ENCODE results near the gene TRABD2B.

- TF ChIP-seq CTCF (IDR thresholded peaks at IDR 0.05) (no peak), NR3C1 (CRISPR knock-in tag; conservative IDR thresholded peaks at IDR 0.05; ENCODE audit: low read depth) (no peak), ATF2 (CRISPR knock-in tag; IDR thresholded peaks at IDR 0.05; ENCODE audit: borderline replicate concordance, low read depth) (no peak), ZNF138 (CRISPR knock-in tag; conservative IDR thresholded peaks at IDR 0.05) (no peak), PREB (CRISPR knock-in tag; IDR thresholded peaks at IDR 0.05; ENCODE audit: borderline replicate concordance) (no peak), MYBL2 (CRISPR knock-in tag; IDR thresholded peaks at IDR 0.05) (no peak), FOXJ3 (CRISPR knock-in tag; IDR thresholded peaks at IDR 0.05; ENCODE audit: borderline replicate concordance) (no peak), ARID4B (CRISPR knock-in tag; IDR thresholded peaks at IDR 0.05; ENCODE audit: borderline replicate concordance) (no peak), CREB1 (CRISPR knock-in tag; IDR thresholded peaks at IDR 0.05) (no peak), SP1 (CRISPR knock-in tag; conservative IDR thresholded peaks at IDR 0.05) (no peak), ZNF671 (CRISPR knock-in tag; IDR thresholded peaks at IDR 0.05) (no peak)
Measured at GRCh38 chr1:47772281-47772680, 224.9 kb downstream of the TRABD2B start.

Data from WTC11 (cell line).